K562 (cell line): ENCODE measurements around the gene CDC6. TPM values are rescaled to one million over a fixed set of nuclear protein-coding genes. Genes with fewer than 3 reads are reported as not detected.

Source experiments
- HMGN3 ChIP-seq: IDR thresholded peaks from 2 replicates; pipeline ENCODE4 v1.6.1; 2011; ENCODE audit warnings: borderline replicate concordance, low read depth, mild to moderate bottlenecking, mixed read lengths, low read length; ENCODE audit not compliant: insufficient read length; ENCODE audit errors: extremely low read depth
- ZBTB2 ChIP-seq: fragments of 450-650 bp; IDR thresholded peaks from 2 replicates; pipeline ENCODE4 v1.6.1; 2016; ENCODE audit warnings: antibody characterized with exemption
- polyA plus RNA-seq, 8 experiments: library from polyadenylated mRNA; depleted of rRNA in 4 of 8; stranded (reverse) in 5 of 8; unstranded in 3 of 8; fragments of >200 nt; fragmentation: Nextera tagmentation in 2 of 8; fragmentation: Illumina TruSeq in 1 of 8; extraction: Ambion mirVana in 2 of 8; extraction: Trizol in 1 of 8; gene quantifications; 2 replicates each; pipeline versions ENCODE4 v1.2.1 to v1.2.3, GENCODE V29; 2011 to 2014; ENCODE audit warnings: inconsistent platforms in 1 of 8, missing spikeins in 1 of 8
- total RNA-seq, 7 experiments: library from RNA; depleted of rRNA in 6 of 7; stranded (reverse); fragments of >200 nt in 6 of 7; fragmentation: Illumina TruSeq in 2 of 7; extraction: Trizol in 2 of 7; gene quantifications; 2 replicates each; pipeline versions ENCODE4 v1.2.1 to v1.2.3, GENCODE V29; 2011 to 2021; ENCODE audit warnings: low replicate concordance in 1 of 7
- TF ChIP-seq, protein P1 (sequence below), 3 experiments: IDR thresholded peaks in 2 of 3; conservative IDR thresholded peaks in 1 of 3; 2 replicates each; pipeline ENCODE4 v1.5.1; 2011 to 2012; ENCODE audit warnings: low read length in 3 of 3, mild to moderate bottlenecking in 3 of 3, control low read depth in 2 of 3, improper control_type of control experiment in 1 of 3, inconsistent platforms in 1 of 3, low read depth in 1 of 3, mixed read lengths in 1 of 3, moderate library complexity in 1 of 3; ENCODE audit not compliant: insufficient read depth in 2 of 3
- TF ChIP-seq, protein P2 (sequence below): fragments of 200-800 bp; sonication (Bioruptor generic); IDR thresholded peaks from 2 replicates; pipeline ENCODE4 v1.6.1; 2017; ENCODE audit warnings: missing genetic modification characterization, missing compliant biosample characterization

The CDC6 gene
- total and polyA plus RNA-seq, 9 of the 15 experiments (the other 6 are each of a cell fraction or from before 2014, with no cell fraction given): 29.6 to 141 (median 106) TPM

- TF ChIP-seq ZBTB2: no peak
- TF ChIP-seq, protein P1, sequence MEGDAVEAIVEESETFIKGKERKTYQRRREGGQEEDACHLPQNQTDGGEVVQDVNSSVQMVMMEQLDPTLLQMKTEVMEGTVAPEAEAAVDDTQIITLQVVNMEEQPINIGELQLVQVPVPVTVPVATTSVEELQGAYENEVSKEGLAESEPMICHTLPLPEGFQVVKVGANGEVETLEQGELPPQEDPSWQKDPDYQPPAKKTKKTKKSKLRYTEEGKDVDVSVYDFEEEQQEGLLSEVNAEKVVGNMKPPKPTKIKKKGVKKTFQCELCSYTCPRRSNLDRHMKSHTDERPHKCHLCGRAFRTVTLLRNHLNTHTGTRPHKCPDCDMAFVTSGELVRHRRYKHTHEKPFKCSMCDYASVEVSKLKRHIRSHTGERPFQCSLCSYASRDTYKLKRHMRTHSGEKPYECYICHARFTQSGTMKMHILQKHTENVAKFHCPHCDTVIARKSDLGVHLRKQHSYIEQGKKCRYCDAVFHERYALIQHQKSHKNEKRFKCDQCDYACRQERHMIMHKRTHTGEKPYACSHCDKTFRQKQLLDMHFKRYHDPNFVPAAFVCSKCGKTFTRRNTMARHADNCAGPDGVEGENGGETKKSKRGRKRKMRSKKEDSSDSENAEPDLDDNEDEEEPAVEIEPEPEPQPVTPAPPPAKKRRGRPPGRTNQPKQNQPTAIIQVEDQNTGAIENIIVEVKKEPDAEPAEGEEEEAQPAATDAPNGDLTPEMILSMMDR (IDR thresholded peaks at IDR 0.05 in 2 of 3, conservative IDR thresholded peaks at IDR 0.05 in 1 of 3; ENCODE audit: insufficient read depth in 2 of 3, low read depth in 1 of 3, low read length in 3 of 3): peak; percentile 63 to 81 (median 69)
- TF ChIP-seq, protein P2, sequence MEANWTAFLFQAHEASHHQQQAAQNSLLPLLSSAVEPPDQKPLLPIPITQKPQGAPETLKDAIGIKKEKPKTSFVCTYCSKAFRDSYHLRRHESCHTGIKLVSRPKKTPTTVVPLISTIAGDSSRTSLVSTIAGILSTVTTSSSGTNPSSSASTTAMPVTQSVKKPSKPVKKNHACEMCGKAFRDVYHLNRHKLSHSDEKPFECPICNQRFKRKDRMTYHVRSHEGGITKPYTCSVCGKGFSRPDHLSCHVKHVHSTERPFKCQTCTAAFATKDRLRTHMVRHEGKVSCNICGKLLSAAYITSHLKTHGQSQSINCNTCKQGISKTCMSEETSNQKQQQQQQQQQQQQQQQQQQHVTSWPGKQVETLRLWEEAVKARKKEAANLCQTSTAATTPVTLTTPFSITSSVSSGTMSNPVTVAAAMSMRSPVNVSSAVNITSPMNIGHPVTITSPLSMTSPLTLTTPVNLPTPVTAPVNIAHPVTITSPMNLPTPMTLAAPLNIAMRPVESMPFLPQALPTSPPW (CRISPR knock-in tag): peak; percentile 35; the same call in 1 of the 2 replicates
- no peak for TF ChIP-seq HMGN3
- TF ChIP-seq, all 486 proteins: peak for 17
Observed at GRCh38 chr17:40303009-40303657, 15.5 kb downstream of the CDC6 start (continued).
